Fibroblast of skin of left quadriceps (primary cell): ENCODE measurements around the gene PRRT2.
A peak's percentile ranks its signal among the peaks of the same experiment; 100 is the strongest.
"Not testable (repeated sequence)": the region's sequence is repeated elsewhere in the genome, so short reads cannot be mapped to it uniquely, and the experiment has no call there.

Source experiments
- DNase-seq, 2 experiments: peaks; one replicate each; pipeline ENCODE4 v3.0.0-alpha.2; 2013; ENCODE audit warnings: low read depth in 2 of 2

PRRT2 gene

GRCh38 chr16:29790949-29791844, 20.8 kb upstream of the PRRT2 start:
- no peak for DNase-seq

GRCh38 chr16:29791845-29792807, 19.9 kb upstream of the PRRT2 start:
- no peak for DNase-seq

- not testable (repeated sequence) for DNase-seq
Observed at GRCh38 chr16:29793153-29793552, 18.8 kb upstream of the PRRT2 start.

GRCh38 chr16:29794231-29794710, 17.7 kb upstream of the PRRT2 start:
- no peak for DNase-seq

GRCh38 chr16:29802416-29802935, 9.5 kb upstream of the PRRT2 start:
- DNase-seq = no peak

- DNase-seq = no peak
Observed at GRCh38 chr16:29804020-29804419, 8.0 kb upstream of the PRRT2 start.

- no peak for DNase-seq
Observed at GRCh38 chr16:29804455-29805231, 7.3 kb upstream of the PRRT2 start.

GRCh38 chr16:29805232-29806098, 6.5 kb upstream of the PRRT2 start:
- DNase-seq = peak; percentile 95

GRCh38 chr16:29806099-29806579, 5.9 kb upstream of the PRRT2 start, which contains the start of gene MAZ:
Gene MAZ (plus strand): TSS chr16:29806529. CDS start chr16:29806702, 173 bp downstream.
- no peak for DNase-seq

GRCh38 chr16:29806641-29807425, 5.2 kb upstream of the PRRT2 start:
- no peak for DNase-seq

- DNase-seq = peak; percentile 81 to 86
Observed at GRCh38 chr16:29807426-29808218, 4.4 kb upstream of the PRRT2 start.

- DNase-seq = no peak
Observed at GRCh38 chr16:29808219-29808900, 3.6 kb upstream of the PRRT2 start.

- no peak for DNase-seq
Observed at GRCh38 chr16:29809031-29809747, 2.8 kb upstream of the PRRT2 start.

- DNase-seq = no peak
Observed at GRCh38 chr16:29809850-29810698, 1.9 kb upstream of the PRRT2 start.

- no peak for DNase-seq
Observed at GRCh38 chr16:29810699-29811169, 1.3 kb upstream of the PRRT2 start.
